HAP-1 (cell line): Measurements from ENCODE around the gene FAM234B.
"Not testable (repeated sequence)": the region's sequence is repeated elsewhere in the genome, so short reads cannot be mapped to it uniquely, and the experiment has no call there.

Experiments
- DNase-seq, 2 experiments: peaks; one replicate each; pipeline ENCODE4 v3.0.0-alpha.2; 2016 to 2020; ENCODE audit warnings: low spot score in 2 of 2
- H3K27me3 ChIP-seq: fragments of 250-450 bp; sonication (Bioruptor Pico); 2 replicates; pipeline ENCODE4 v1.5.1; 2020; ENCODE audit warnings: low read depth, mild to moderate bottlenecking, moderate library complexity
- H3K36me3 ChIP-seq: fragments of 250-450 bp; sonication (Bioruptor Pico); replicated peaks from 2 replicates; pipeline ENCODE4 v1.5.1; 2020; ENCODE audit warnings: mild to moderate bottlenecking
- H3K4me1 ChIP-seq: fragments of 250-450 bp; sonication (Bioruptor Pico); 2 replicates; pipeline ENCODE4 v1.5.1; 2020; ENCODE audit warnings: mild to moderate bottlenecking
- H3K4me3 ChIP-seq: fragments of 250-450 bp; sonication (Bioruptor Pico); 2 replicates; pipeline ENCODE4 v1.5.1; 2020; ENCODE audit warnings: mild to moderate bottlenecking, moderate library complexity
- H3K9me3 ChIP-seq: fragments of 250-450 bp; sonication (Bioruptor Pico); 2 replicates; pipeline ENCODE4 v1.5.1; 2020; ENCODE audit warnings: mild to moderate bottlenecking, moderate library complexity
- in situ Hi-C: fragments of 300-500 bp; cut with MboI; formaldehyde crosslinking; loops from 3 replicates; pipeline ENCODE4 v1.14.3; 2020; ENCODE audit warnings: low sequenced_read_pairs, inconsistent platforms, mixed read lengths

FAM234B gene

GRCh38 chr12:13030541-13031291 is 13.5 kb upstream of the FAM234B start:
- Histone ChIP-seq H3K9me3 (no peaks in the 10 kb centered on the region), H3K27me3 (no peaks in the 10 kb centered on the region; the same call in 1 of the 2 replicates), H3K36me3 (no peaks in the 10 kb centered on the region), H3K4me1 (peaks cover 3% of the 10 kb centered on the region; the same call in 1 of the 2 replicates), H3K4me3 (no peak overlapping the region)
- in situ Hi-C loops = no loop called here
- DNase-seq = no peak

DNA sequence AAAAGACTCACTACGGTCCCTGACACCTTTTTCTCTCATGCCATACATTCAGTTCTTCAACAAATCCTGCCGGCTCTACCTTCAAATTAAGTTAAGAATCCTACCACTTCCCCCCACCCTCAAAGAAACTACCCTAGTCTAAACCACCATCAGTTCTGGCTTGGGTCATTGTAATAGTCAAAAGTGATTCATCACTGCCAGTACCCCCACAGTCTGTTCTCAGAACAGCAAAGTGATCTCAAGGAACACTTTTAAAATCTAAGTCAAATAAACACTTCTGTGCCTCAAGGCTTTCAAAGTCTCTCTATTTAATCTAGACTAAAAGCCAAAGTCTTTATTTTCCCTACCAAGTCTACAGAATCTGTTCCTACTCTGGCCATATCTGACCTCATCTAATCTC is 12.0 kb upstream of the FAM234B start:
- Histone ChIP-seq H3K4me3 (no peak overlapping the region), H3K27me3 (no peaks in the 10 kb centered on the region; the same call in 1 of the 2 replicates), H3K9me3 (no peaks in the 10 kb centered on the region), H3K36me3 (no peaks in the 10 kb centered on the region), H3K4me1 (peaks cover 3% of the 10 kb centered on the region; the same call in 1 of the 2 replicates)
- in situ Hi-C loops = no loop called here
- no peak for DNase-seq

GRCh38 chr12:13033476-13033875 is 10.7 kb upstream of the FAM234B start:
- Histone ChIP-seq H3K36me3 (no peaks in the 10 kb centered on the region), H3K4me3 (no peak overlapping the region), H3K4me1 (no peaks in the 10 kb centered on the region), H3K27me3 (no peaks in the 10 kb centered on the region), H3K9me3 (no peaks in the 10 kb centered on the region)
- DNase-seq = no peak
- in situ Hi-C loops = no loop called here

DNA sequence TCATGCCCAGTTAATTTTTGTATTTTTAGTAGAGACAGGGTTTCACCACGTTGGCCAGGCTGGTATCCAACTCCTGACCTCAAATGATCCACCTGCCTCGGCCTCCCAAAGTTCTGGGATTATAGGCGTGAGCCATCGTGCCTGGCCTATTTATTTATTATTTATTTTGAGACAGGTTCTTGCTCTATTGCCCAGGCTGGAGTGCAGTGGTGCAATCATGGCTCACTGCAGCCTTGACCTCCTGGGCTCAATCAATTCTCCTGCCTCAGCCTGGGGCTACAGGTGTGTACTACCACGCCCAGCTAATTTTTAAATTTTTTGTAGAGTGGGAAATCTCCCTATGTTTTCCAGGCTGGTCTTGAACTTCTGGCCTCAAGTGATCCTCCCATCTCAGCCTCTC is 8.8 kb upstream of the FAM234B start:
- in situ Hi-C loops, H3K4me1 ChIP-seq, DNase-seq, H3K4me3 ChIP-seq, H3K9me3 ChIP-seq, H3K36me3 ChIP-seq, H3K27me3 ChIP-seq: not testable (repeated sequence)

DNA sequence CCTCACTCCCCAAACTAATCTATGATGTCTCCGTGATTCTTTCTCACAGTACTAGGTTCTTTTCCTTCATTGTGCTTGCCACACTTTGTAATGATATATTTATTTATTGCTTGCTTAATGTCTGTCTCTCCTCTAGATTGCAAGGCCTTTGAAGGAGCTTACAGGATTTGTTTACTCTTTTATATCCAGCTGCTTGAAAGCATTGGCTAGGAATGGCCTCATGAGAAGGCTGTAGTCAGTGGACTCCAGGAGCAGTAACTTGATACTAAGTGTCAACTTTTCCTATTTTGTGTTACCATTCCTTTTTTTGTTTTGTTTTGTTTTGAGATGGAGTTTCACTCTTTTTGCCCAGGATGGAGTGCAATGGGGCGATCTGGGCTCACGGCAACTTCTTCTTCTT is 7.3 kb upstream of the FAM234B start:
- H3K27me3 ChIP-seq = no peaks in the 10 kb centered on the region
- H3K9me3 ChIP-seq = no peaks in the 10 kb centered on the region
- H3K4me1 ChIP-seq = no peaks in the 10 kb centered on the region
- in situ Hi-C loops = no loop called here
- no peak overlapping the region for H3K4me3 ChIP-seq
- H3K36me3 ChIP-seq = no peaks in the 10 kb centered on the region
- no peak for DNase-seq

GRCh38 chr12:13038491-13039161 is 5.6 kb upstream of the FAM234B start:
- DNase-seq = no peak
- Histone ChIP-seq H3K4me3 (no peak overlapping the region), H3K9me3 (no peaks in the 10 kb centered on the region), H3K36me3 (no peaks in the 10 kb centered on the region), H3K4me1 (no peaks in the 10 kb centered on the region), H3K27me3 (no peaks in the 10 kb centered on the region)
- in situ Hi-C loops = no loop called here

DNA sequence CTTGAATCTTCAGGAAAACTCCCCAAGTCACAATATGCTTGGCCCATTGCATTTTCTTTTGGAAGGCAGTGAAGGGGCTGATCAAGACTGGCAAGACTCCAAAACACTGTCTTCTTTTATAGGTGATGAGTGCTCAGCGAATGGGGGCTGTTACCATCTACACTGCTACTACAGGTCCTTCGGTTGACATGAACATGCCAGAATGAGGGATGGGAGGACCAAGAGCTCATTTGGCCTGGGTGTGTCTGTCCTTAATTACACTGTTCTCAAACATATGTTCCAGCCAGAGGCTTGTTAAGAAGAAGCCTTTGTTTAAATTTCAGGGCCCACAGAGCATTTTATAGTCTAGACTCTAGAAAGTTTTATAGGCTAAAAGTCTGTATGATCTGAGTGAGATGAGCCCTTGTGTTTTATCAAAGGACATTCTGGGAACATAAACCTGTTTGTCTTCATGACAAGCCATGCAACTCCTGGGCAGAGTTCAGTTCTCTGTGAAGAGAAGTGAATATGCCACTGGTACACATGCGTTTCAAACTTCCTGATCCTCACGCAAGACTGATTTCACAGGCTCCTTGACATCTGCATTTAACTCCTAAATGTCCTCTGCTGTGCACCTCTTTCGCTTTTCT is 4.7 kb upstream of the FAM234B start:
- in situ Hi-C loops = no loop called here
- Histone ChIP-seq H3K4me1 (no peaks in the 10 kb centered on the region), H3K36me3 (no peaks in the 10 kb centered on the region), H3K4me3 (no peak overlapping the region), H3K9me3 (no peaks in the 10 kb centered on the region), H3K27me3 (no peaks in the 10 kb centered on the region)
- no peak for DNase-seq

GRCh38 chr12:13041224-13041623 is 3.0 kb upstream of the FAM234B start:
- H3K4me3 ChIP-seq = no peak overlapping the region
- in situ Hi-C loops = no loop called here
- no peaks in the 10 kb centered on the region for H3K27me3 ChIP-seq
- peaks cover 6% of the 10 kb centered on the region; the same call in 1 of the 2 replicates for H3K4me1 ChIP-seq
- H3K9me3 ChIP-seq = no peaks in the 10 kb centered on the region
- H3K36me3 ChIP-seq = no peaks in the 10 kb centered on the region
- no peak for DNase-seq

- Histone ChIP-seq H3K4me3 (no peak overlapping the region), H3K27me3 (no peaks in the 10 kb centered on the region), H3K36me3 (no peaks in the 10 kb centered on the region), H3K4me1 (peaks cover 16% of the 10 kb centered on the region), H3K9me3 (no peaks in the 10 kb centered on the region)
- in situ Hi-C loops = no loop called here
- DNase-seq = no peak
Observed at GRCh38 chr12:13042666-13043230, 1.4 kb upstream of the FAM234B start.

- in situ Hi-C loops = no loop called here
- peak in 1 of 2 experiments; percentile 17 for DNase-seq
- Histone ChIP-seq H3K27me3 (no peaks in the 10 kb centered on the region), H3K4me1 (peaks cover 16% of the 10 kb centered on the region), H3K36me3 (no peaks in the 10 kb centered on the region), H3K4me3 (peak overlapping the region; percentile 97), H3K9me3 (no peaks in the 10 kb centered on the region)
Observed at GRCh38 chr12:13044906-13045299, 722 bp downstream of the FAM234B start.

DNA sequence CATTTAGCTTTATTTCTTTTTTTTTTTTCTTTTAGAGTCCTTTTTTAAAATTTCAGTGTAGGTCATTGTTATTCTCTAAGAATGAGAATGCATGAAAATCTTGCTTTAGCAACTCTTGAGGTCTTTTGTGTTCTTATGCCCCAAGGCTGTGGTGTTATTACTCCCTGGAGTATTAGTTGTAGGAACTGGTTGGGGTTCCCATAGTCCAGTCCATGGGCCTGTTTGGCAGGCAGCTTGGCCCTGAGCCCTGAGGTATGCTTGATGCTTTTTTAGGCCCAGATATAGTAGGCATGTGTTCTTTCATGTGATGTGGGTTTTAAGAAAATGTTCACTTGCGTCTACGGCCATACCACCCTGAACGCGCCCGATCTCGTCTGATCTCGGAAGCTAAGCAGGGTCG is 1.6 kb downstream of the FAM234B start:
- Histone ChIP-seq H3K27me3 (no peaks in the 10 kb centered on the region), H3K4me1 (peaks cover 16% of the 10 kb centered on the region), H3K4me3 (no peak overlapping the region), H3K36me3 (no peaks in the 10 kb centered on the region), H3K9me3 (no peaks in the 10 kb centered on the region)
- peak; percentile 86 to 90 for DNase-seq
- in situ Hi-C loops = no loop called here

- in situ Hi-C loops = no loop called here
- Histone ChIP-seq H3K9me3 (no peaks in the 10 kb centered on the region), H3K4me1 (peaks cover 16% of the 10 kb centered on the region), H3K27me3 (no peaks in the 10 kb centered on the region), H3K4me3 (no peak overlapping the region), H3K36me3 (no peaks in the 10 kb centered on the region)
- DNase-seq = no peak
Observed at GRCh38 chr12:13046964-13047363, 2.8 kb downstream of the FAM234B start.

GRCh38 chr12:13049816-13050215 is 5.6 kb downstream of the FAM234B start:
- Histone ChIP-seq H3K27me3 (no peaks in the 10 kb centered on the region), H3K4me1 (peaks cover 16% of the 10 kb centered on the region), H3K36me3 (no peaks in the 10 kb centered on the region), H3K4me3 (no peak overlapping the region), H3K9me3 (no peaks in the 10 kb centered on the region)
- no peak for DNase-seq
- in situ Hi-C loops = no loop called here

- no peak overlapping the region for H3K4me3 ChIP-seq
- H3K4me1 ChIP-seq = no peaks in the 10 kb centered on the region
- no peak for DNase-seq
- in situ Hi-C loops = no loop called here
- no peaks in the 10 kb centered on the region for H3K27me3 ChIP-seq
- no peaks in the 10 kb centered on the region; the same call in 1 of the 2 replicates for H3K36me3 ChIP-seq
- no peaks in the 10 kb centered on the region for H3K9me3 ChIP-seq
Observed at GRCh38 chr12:13052421-13052820, 8.2 kb downstream of the FAM234B start.
